ENCODE data around the gene NEK2. TPM values are rescaled to one million over a fixed set of nuclear protein-coding genes. Genes with fewer than 3 reads are reported as not detected.

Gene NEK2
- total RNA-seq, 2 donors from 2014 or later, result 9.3 to 31.2 TPM

- no peaks in the 10 kb centered on the region for H3K27me3 ChIP-seq
- H3K4me1 ChIP-seq, result no peaks in the 10 kb centered on the region
- intact Hi-C loops (cut with DNase I), result no loop called here
- H3K9me3 ChIP-seq, result no peaks in the 10 kb centered on the region
- H3K9ac ChIP-seq (ENCODE audit: low read depth in 2 of 2, low read length in 2 of 2), result no peak overlapping the region
- no peak for DNase-seq
- no peak overlapping the region for H3K4me3 ChIP-seq
- no peaks in the 10 kb centered on the region for H3K36me3 ChIP-seq
- TF ChIP-seq, protein P1, sequence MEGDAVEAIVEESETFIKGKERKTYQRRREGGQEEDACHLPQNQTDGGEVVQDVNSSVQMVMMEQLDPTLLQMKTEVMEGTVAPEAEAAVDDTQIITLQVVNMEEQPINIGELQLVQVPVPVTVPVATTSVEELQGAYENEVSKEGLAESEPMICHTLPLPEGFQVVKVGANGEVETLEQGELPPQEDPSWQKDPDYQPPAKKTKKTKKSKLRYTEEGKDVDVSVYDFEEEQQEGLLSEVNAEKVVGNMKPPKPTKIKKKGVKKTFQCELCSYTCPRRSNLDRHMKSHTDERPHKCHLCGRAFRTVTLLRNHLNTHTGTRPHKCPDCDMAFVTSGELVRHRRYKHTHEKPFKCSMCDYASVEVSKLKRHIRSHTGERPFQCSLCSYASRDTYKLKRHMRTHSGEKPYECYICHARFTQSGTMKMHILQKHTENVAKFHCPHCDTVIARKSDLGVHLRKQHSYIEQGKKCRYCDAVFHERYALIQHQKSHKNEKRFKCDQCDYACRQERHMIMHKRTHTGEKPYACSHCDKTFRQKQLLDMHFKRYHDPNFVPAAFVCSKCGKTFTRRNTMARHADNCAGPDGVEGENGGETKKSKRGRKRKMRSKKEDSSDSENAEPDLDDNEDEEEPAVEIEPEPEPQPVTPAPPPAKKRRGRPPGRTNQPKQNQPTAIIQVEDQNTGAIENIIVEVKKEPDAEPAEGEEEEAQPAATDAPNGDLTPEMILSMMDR (IDR thresholded peaks at IDR 0.05), result no peak
- no peak overlapping the region for H3K27ac ChIP-seq
Observed at GRCh38 chr1:211708926-211709325, 33.5 kb upstream of the NEK2 start.

GRCh38 chr1:211708006-211708405, 32.6 kb upstream of the NEK2 start:
- Histone ChIP-seq H3K36me3 (no peaks in the 10 kb centered on the region), H3K9ac (ENCODE audit: low read depth in 2 of 2, low read length in 2 of 2) (no peak overlapping the region), H3K27ac (no peak overlapping the region), H3K4me3 (no peak overlapping the region), H3K9me3 (no peaks in the 10 kb centered on the region), H3K27me3 (no peaks in the 10 kb centered on the region), H3K4me1 (no peaks in the 10 kb centered on the region)
- intact Hi-C loops (cut with DNase I), result no loop called here
- TF ChIP-seq, protein P1 (IDR thresholded peaks at IDR 0.05), result no peak
- DNase-seq, result no peak

GRCh38 chr1:211705467-211706091, 30.2 kb upstream of the NEK2 start:
- H3K27me3 ChIP-seq, result no peaks in the 10 kb centered on the region
- DNase-seq, result no peak
- no peak overlapping the region for H3K4me3 ChIP-seq
- no peak overlapping the region for H3K27ac ChIP-seq
- intact Hi-C loops (cut with DNase I), result no loop called here
- no peaks in the 10 kb centered on the region for H3K9me3 ChIP-seq
- TF ChIP-seq, protein P1 (IDR thresholded peaks at IDR 0.05), result no peak
- no peaks in the 10 kb centered on the region for H3K36me3 ChIP-seq
- no peak overlapping the region for H3K9ac ChIP-seq (ENCODE audit: low read depth in 2 of 2, low read length in 2 of 2)
- H3K4me1 ChIP-seq, result no peaks in the 10 kb centered on the region

DNA sequence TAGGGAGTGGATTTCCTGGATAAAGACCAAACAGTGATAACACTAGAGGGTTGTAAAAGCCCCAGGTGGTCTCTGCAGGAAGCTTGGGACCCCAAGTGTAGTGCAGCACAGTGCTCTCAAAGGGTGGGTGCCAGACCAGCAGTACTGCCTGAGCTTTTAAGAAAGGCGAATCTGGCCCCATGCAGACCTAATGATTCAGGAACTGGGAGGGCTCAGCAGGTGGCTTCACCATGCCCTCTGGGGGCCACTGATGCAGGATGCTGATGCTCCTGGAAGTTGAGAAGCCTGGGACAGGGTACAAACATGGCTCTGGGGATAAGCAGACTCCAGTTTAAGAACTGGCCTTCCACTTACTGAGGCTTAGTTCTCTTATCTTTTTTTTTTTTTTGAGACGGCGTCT, 29.1 kb upstream of the NEK2 start:
- Histone ChIP-seq H3K9ac (ENCODE audit: low read depth in 2 of 2, low read length in 2 of 2) (no peak overlapping the region), H3K4me3 (no peak overlapping the region), H3K36me3 (no peaks in the 10 kb centered on the region), H3K4me1 (no peaks in the 10 kb centered on the region), H3K9me3 (no peaks in the 10 kb centered on the region), H3K27ac (no peak overlapping the region), H3K27me3 (no peaks in the 10 kb centered on the region)
- intact Hi-C loops (cut with DNase I), result no loop called here
- TF ChIP-seq, protein P1 (IDR thresholded peaks at IDR 0.05), result no peak
- DNase-seq, result no peak

GRCh38 chr1:211703812-211704537, 28.6 kb upstream of the NEK2 start:
- no peak for DNase-seq
- Histone ChIP-seq H3K9ac (ENCODE audit: low read depth in 2 of 2, low read length in 2 of 2) (no peak overlapping the region), H3K4me1 (no peaks in the 10 kb centered on the region), H3K9me3 (no peaks in the 10 kb centered on the region), H3K27ac (no peak overlapping the region), H3K4me3 (no peak overlapping the region), H3K27me3 (no peaks in the 10 kb centered on the region), H3K36me3 (no peaks in the 10 kb centered on the region)
- intact Hi-C loops (cut with DNase I), result no loop called here
- TF ChIP-seq, protein P1 (IDR thresholded peaks at IDR 0.05), result no peak
